Neural cell (in vitro differentiated cells): ENCODE measurements around the gene CHTF18. TPM values are rescaled to one million over a fixed set of nuclear protein-coding genes. Genes with fewer than 3 reads are reported as not detected.

Experiments used
- H2AFZ ChIP-seq: fragments of 200-600, 300-800 bp; sonication (generic), shearing (Covaris generic); 2 replicates; pipeline ENCODE4 v1.6.0; 2014; ENCODE audit warnings: low read depth, mild to moderate bottlenecking, antibody characterized with exemption, low read length, moderate library complexity
- H3F3A ChIP-seq: fragments of 200-600 bp; shearing (Covaris generic); 2 replicates; pipeline ENCODE4 v1.6.1; 2016; ENCODE audit warnings: mild to moderate bottlenecking, moderate library complexity, mixed read lengths, antibody characterized with exemption, low read length; ENCODE audit not compliant: insufficient read depth, poor library complexity, severe bottlenecking
- H3K27ac ChIP-seq: fragments of 200-600, 300-800 bp; sonication (generic), shearing (Covaris generic); 2 replicates; pipeline ENCODE4 v1.5.1; 2014; ENCODE audit warnings: mild to moderate bottlenecking, low read length, moderate library complexity
- H3K27me3 ChIP-seq: fragments of 300-800, 200-600 bp; sonication (generic), shearing (Covaris generic); 2 replicates; pipeline ENCODE4 v1.6.0; 2014; ENCODE audit warnings: mild to moderate bottlenecking, low read depth, low read length, moderate library complexity; ENCODE audit not compliant: insufficient read depth
- H3K36me3 ChIP-seq: fragments of 300-800, 200-600 bp; sonication (generic), shearing (Covaris generic); 2 replicates; pipeline ENCODE4 v1.5.1; 2014; ENCODE audit warnings: mild to moderate bottlenecking, antibody characterized with exemption, low read length, moderate library complexity; ENCODE audit not compliant: insufficient read depth
- H3K4me2 ChIP-seq: fragments of 300-800, 200-600 bp; sonication (generic), shearing (Covaris generic); 2 replicates; pipeline ENCODE4 v1.6.0; 2014; ENCODE audit warnings: mild to moderate bottlenecking, low read length
- H3K4me3 ChIP-seq: fragments of 300-800, 200-600 bp; sonication (generic), shearing (Covaris generic); 2 replicates; pipeline ENCODE4 v1.5.1; 2014; ENCODE audit warnings: mild to moderate bottlenecking, low read length, moderate library complexity
- H3K79me2 ChIP-seq: fragments of 200-600 bp; shearing (Covaris generic); replicated peaks from 2 replicates; pipeline ENCODE4 v1.6.0; 2014; ENCODE audit warnings: mild to moderate bottlenecking, low read length, moderate library complexity; ENCODE audit not compliant: insufficient read depth
- H3K9ac ChIP-seq: fragments of 300-800, 200-600 bp; sonication (generic), shearing (Covaris generic); 2 replicates; pipeline ENCODE4 v1.6.1; 2016; ENCODE audit warnings: mild to moderate bottlenecking, low read length, mixed read lengths
- H3K9me2 ChIP-seq: fragments of 200-600 bp; shearing (Covaris generic); 2 replicates; pipeline ENCODE4 v1.6.1; 2016; ENCODE audit warnings: mild to moderate bottlenecking, low read length, mixed read lengths; ENCODE audit not compliant: insufficient read depth
- H3K9me3 ChIP-seq: fragments of 200-600, 300-800 bp; sonication (generic), shearing (Covaris generic); 2 replicates; pipeline ENCODE4 v1.6.1; 2016; ENCODE audit warnings: mild to moderate bottlenecking, mixed run types, low read length, moderate library complexity, mixed read lengths
- H4K20me1 ChIP-seq: fragments of 200-600 bp; shearing (Covaris generic); 2 replicates; pipeline ENCODE4 v1.6.1; 2016; ENCODE audit warnings: mild to moderate bottlenecking, mixed run types; ENCODE audit not compliant: insufficient read depth
- EP300 ChIP-seq: fragments of 450-650 bp; conservative IDR thresholded peaks from 2 replicates; pipeline ENCODE4 v1.6.1; 2014; ENCODE audit warnings: antibody characterized with exemption, mild to moderate bottlenecking, moderate library complexity; ENCODE audit not compliant: poor library complexity, severe bottlenecking
- EZH2 ChIP-seq: fragments of 200-600, 300-800 bp; shearing (Covaris generic), sonication (generic); IDR thresholded peaks from 2 replicates; pipeline ENCODE4 v1.6.1; 2014; ENCODE audit warnings: antibody characterized with exemption, low read length, borderline replicate concordance, mild to moderate bottlenecking; ENCODE audit not compliant: insufficient read depth, poor library complexity, severe bottlenecking
- MXI1 ChIP-seq: fragments of 450-650 bp; conservative IDR thresholded peaks from 2 replicates; pipeline ENCODE4 v1.6.1; 2014; ENCODE audit warnings: antibody characterized with exemption, mild to moderate bottlenecking; ENCODE audit not compliant: poor library complexity, severe bottlenecking
- POLR2AphosphoS5 ChIP-seq: IDR thresholded peaks from 2 replicates; pipeline ENCODE4 v1.6.1; 2012
- RAD21 ChIP-seq: fragments of 450-650 bp; conservative IDR thresholded peaks from 2 replicates; pipeline ENCODE4 v1.6.1; 2014; ENCODE audit warnings: antibody characterized with exemption, mild to moderate bottlenecking, moderate library complexity
- REST ChIP-seq: IDR thresholded peaks from 2 replicates; pipeline ENCODE4 v1.6.1; 2012; ENCODE audit warnings: borderline replicate concordance
- SMC3 ChIP-seq: fragments of 450-650 bp; conservative IDR thresholded peaks from 2 replicates; pipeline ENCODE4 v1.6.1; 2014; ENCODE audit warnings: antibody characterized with exemption, mild to moderate bottlenecking, moderate library complexity; ENCODE audit not compliant: poor library complexity
- TAF1 ChIP-seq: IDR thresholded peaks from 2 replicates; pipeline ENCODE4 v1.6.1; 2012; ENCODE audit warnings: low read depth
- polyA plus RNA-seq: library from polyadenylated mRNA; depleted of rRNA; stranded (reverse); fragments of >200 nt; gene quantifications from 2 replicates; pipeline ENCODE4 v1.2.3, GENCODE V29; 2014
- TF ChIP-seq, protein P1 (sequence below): fragments of 450-650 bp; IDR thresholded peaks from 2 replicates; pipeline ENCODE4 v1.5.1; 2014; ENCODE audit warnings: antibody characterized with exemption, mild to moderate bottlenecking, moderate library complexity; ENCODE audit not compliant: poor library complexity, severe bottlenecking

The CHTF18 gene
- polyA plus RNA-seq, 1 donor from 2014 or later, result 31.2 TPM

- TF ChIP-seq EZH2 (no peak), POLR2AphosphoS5 (no peak), MXI1 (no peak), REST (no peak), EP300 (no peak), TAF1 (no peak)
Measured at GRCh38 chr16:793414-793813, 5.0 kb downstream of the CHTF18 start.

DNA sequence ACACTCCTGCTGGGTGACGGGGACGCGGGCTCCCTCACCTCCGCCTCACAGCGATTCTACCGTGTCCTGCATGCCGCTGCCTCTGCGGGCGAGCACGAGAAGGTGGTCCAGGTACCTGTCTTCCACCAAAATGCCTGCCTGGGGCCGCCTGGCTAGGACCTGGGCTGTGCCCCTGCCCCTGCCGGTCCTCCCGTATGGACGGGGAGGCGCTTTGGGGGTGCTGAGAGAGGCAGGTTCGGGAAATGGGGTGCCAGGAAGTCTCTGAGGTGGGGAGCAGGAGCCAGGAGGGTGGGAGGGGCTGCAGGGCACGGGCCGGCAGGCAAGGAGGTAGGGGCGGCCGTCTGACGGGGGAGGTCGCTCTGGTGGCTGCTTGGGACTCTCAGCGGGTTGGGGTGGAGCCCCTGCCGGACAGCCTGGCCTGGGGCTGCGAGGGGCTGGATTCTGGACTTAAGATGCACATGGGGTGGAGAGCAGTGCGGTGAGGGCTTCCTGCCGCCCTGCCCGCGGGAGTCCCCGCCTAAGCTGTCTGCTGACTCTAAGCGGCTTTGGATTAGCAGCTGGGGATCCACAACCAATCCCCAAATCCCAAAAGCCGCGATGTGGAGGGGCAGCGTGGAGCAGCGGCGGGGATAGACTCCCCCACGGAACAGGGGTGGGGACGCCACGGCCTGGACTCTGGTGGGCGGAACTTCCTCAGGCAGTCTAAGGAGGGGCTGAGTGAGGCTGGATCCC, 5.8 kb downstream of the CHTF18 start:
- no peaks in the 10 kb centered on the region for H3K36me3 ChIP-seq
- no peak overlapping the region for H3K27ac ChIP-seq
- H3K27me3 ChIP-seq, result no peaks in the 10 kb centered on the region
- H3K9me2 ChIP-seq, result no peaks in the 10 kb centered on the region
- H3F3A ChIP-seq, result no peaks in the 10 kb centered on the region
- no peaks in the 10 kb centered on the region for H3K9me3 ChIP-seq
- TF ChIP-seq REST (no peak), EP300 (no peak), SMC3 (no peak), EZH2 (no peak), TAF1 (no peak), POLR2AphosphoS5 (no peak), MXI1 (no peak), RAD21 (no peak)
- TF ChIP-seq, protein P1, sequence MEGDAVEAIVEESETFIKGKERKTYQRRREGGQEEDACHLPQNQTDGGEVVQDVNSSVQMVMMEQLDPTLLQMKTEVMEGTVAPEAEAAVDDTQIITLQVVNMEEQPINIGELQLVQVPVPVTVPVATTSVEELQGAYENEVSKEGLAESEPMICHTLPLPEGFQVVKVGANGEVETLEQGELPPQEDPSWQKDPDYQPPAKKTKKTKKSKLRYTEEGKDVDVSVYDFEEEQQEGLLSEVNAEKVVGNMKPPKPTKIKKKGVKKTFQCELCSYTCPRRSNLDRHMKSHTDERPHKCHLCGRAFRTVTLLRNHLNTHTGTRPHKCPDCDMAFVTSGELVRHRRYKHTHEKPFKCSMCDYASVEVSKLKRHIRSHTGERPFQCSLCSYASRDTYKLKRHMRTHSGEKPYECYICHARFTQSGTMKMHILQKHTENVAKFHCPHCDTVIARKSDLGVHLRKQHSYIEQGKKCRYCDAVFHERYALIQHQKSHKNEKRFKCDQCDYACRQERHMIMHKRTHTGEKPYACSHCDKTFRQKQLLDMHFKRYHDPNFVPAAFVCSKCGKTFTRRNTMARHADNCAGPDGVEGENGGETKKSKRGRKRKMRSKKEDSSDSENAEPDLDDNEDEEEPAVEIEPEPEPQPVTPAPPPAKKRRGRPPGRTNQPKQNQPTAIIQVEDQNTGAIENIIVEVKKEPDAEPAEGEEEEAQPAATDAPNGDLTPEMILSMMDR, result no peak
- H3K4me2 ChIP-seq, result no peak overlapping the region
- H3K4me3 ChIP-seq, result no peak overlapping the region
- no peak overlapping the region for H2AFZ ChIP-seq
- H3K9ac ChIP-seq, result no peak overlapping the region
- no peaks in the 10 kb centered on the region for H4K20me1 ChIP-seq
- peaks cover 3% of the 10 kb centered on the region for H3K79me2 ChIP-seq

More at GRCh38 chr16:793414-793813, 5.0 kb downstream of the CHTF18 start:
- H3K4me2 ChIP-seq, result no peak overlapping the region
- H3K9me2 ChIP-seq, result no peaks in the 10 kb centered on the region
- H3K9me3 ChIP-seq, result no peaks in the 10 kb centered on the region
- no peak overlapping the region for H3K27ac ChIP-seq
- H2AFZ ChIP-seq, result no peak overlapping the region
- no peaks in the 10 kb centered on the region for H3K27me3 ChIP-seq
- no peaks in the 10 kb centered on the region for H4K20me1 ChIP-seq
- no peak overlapping the region for H3K4me3 ChIP-seq
- H3K36me3 ChIP-seq, result no peaks in the 10 kb centered on the region
- no peaks in the 10 kb centered on the region for H3F3A ChIP-seq
- H3K79me2 ChIP-seq, result peaks cover 5% of the 10 kb centered on the region
- no peak overlapping the region for H3K9ac ChIP-seq
